Esophagus mucosa (tissue), 1 donor: ENCODE results near the gene ADGRD1. TPM values are rescaled to one million over a fixed set of nuclear protein-coding genes. Genes with fewer than 3 reads are reported as not detected.

Experiments used
- ATAC-seq: fragments of 200-7000 bp; cut with Tn5 transposase; one replicate; pipeline ENCODE4 v1.9.1; 2020
- total RNA-seq: library from RNA; stranded (reverse); gene quantifications from one replicate; pipeline ENCODE4 v1.2.4, GENCODE V29; 2023
- donor health status: DM: yes; HTN: yes; CAD: no.

Gene ADGRD1
- total RNA-seq, 1 donor from 2014 or later = 2.5 TPM

DNA sequence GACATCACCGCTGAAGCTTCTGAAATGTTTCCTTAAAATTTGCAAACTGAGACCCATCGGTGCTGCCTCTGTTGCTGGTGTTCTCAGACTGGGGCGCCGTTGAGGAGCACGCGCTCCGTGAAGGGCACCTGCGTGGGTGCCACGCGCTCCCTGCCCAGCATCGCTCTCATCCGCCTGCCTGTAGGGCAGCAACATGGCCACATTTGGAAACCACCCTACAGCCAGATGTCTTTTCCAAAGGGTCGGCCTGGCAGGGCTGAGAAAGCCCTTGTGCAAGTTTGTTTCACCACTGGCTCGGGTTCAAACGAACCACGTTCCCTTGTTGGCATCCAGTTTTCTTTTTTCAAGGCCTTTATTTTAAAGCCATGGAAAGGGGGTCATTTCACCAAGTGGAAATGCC is 13.9 kb downstream of the ADGRD1 start:
- ATAC-seq = no peak

- no peak for ATAC-seq
These were observed 14.9 kb downstream of the ADGRD1 start for GRCh38 chr12:130968611-130969010.

GRCh38 chr12:130969223-130969622 is 15.5 kb downstream of the ADGRD1 start:
- no peak for ATAC-seq

DNA sequence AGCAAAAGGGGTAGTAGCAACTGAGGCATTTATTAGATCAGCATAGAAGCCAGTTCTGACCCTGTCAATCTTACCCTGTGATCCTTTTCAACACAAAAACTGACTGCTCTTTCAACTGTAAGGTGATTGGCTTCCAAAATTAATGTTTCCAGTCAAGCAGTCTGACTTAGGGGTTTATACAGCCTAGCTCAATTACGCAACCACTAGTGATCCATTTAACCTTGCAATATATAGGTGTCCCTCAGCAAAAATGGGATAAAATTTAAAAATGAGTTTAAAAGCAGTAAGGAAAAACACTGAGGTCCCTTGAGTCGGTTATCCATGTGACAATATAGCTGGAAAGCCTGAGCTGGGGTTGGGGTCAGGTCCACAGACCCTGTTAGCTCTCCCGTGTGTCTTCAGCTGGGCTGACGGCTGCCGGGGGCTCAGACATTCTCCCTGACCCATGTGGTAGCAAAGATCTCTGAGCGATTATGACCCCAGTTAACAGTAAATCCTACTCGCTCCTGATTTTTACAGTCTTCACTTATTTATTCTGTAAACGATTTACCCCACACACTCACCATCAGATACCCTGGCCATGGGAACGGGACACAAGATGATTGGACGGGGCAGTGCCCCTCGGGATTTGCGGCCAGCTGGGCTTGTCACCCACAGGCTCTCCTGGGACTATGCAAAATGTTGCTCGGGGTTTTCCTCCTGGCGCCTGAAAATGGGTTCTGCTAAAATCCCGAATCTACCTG is 16.6 kb downstream of the ADGRD1 start:
- no peak for ATAC-seq

- no peak for ATAC-seq
These were observed 17.2 kb downstream of the ADGRD1 start for GRCh38 chr12:130970908-130971233.

- ATAC-seq = no peak
These were observed 18.3 kb downstream of the ADGRD1 start for GRCh38 chr12:130971925-130972585.

DNA sequence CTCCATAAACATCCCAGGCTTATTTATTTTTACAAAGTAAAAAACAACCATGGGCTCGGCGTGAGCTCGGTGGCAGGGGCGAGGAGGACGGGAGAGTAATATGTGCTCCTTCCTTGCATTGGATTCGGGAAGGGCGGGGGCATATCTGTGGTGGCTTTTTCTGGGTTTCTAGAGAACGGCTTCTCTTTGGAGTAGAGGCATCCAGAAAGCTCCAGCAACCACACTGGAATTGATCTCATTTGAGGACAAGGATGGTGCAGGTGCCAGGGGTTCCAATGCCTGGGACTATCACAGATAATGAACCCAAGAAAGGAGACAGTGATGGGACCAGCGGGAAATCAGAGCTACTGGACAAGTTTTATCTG is 18.9 kb downstream of the ADGRD1 start:
- no peak for ATAC-seq

DNA sequence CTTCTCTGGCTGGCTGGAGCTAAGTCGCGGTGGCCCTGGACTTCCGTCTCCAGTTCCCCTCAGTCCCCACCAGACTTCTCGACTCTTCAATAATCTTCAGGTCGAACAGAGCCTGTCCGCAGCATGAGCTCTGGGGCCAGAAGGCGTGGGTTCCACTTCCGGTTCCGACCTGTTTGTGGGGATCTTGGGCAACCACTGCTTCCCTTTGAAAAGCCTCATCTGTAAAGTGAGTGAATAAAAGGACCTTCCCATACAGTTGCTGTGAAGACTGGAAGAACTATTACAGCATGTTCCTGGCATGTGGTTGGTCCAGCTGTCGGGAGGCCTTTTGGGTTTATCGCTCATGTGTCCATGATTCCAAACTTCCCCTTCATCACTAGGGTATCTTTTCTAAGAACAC is 19.4 kb downstream of the ADGRD1 start:
- no peak for ATAC-seq

DNA sequence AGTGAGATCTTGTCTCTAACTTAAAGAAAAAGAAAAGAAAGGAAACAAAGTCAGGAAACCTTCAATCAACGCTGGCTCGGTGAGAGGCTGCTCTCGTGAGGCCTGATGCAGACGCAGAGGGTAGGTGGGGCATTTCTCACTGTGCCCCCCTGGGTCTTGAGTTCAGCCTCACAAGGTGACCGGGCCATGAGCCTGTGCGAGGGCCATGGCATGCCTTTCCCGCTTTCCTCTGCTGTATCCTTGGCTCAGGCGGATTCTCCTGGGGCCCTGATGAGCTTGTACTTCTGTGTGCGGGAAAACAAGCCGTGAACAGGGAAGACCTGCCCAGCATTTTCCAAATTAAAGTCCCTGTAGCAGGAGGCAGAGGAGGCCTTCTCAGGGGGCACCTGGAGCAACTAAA is 20.2 kb downstream of the ADGRD1 start:
- ATAC-seq = no peak

DNA sequence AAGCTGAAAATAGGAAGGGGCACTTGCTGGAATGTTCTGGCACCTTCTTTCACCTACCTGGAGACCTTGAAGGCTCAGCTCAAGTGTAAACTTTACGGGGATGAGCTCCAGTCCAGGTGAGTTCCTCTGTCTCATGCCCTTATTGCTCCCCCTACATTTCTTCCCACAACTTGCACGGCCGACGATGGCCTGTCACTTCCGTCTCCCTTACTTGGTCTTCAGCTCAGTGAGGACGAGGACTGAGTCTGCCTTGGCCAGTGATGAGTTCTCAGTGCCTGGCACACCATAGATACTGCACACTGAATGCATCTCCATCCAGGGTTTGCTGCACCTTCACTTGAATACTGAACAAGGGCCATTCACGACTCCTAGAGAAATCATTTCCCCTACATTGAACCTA is 21.4 kb downstream of the ADGRD1 start:
- ATAC-seq = no peak

- no peak for ATAC-seq
These were observed 22.5 kb downstream of the ADGRD1 start for GRCh38 chr12:130976171-130976720.

DNA sequence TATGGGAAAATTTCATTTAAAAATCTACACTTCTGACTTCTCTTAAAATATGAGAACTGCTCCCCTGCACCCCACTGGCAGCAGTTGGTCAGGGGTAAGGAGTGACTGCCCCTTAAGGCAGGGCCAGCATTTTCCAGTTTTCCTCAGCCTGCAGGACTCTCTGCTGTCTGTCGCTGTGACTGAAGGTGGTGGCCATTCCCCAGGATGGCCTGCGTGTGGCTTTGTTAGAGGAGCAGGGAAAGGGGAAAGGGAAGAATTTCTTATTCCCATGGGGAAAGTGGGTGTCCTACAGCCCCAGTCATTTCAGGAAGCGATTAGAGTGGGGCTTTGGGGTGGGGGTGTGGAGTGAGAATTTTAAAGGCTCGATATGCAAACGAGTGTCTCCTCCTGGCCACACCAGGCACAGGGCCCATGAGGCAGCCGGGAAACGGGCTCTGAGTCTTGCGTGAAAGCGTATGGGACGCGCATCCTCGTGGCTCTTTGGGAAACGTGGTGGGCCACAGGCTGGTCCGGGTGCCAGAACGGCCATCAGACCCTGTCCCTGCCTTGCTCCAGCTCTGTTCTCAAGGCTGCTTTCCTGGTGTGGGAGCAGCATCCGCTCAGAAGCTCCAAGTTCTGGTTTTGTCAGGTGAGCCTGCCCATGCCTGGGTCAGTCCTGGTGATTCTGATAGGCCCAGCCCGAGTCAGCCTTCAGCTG is 23.5 kb downstream of the ADGRD1 start:
- ATAC-seq = no peak

- ATAC-seq = no peak
These were observed 24.0 kb downstream of the ADGRD1 start for GRCh38 chr12:130977743-130978095.

GRCh38 chr12:130978785-130979184 is 25.1 kb downstream of the ADGRD1 start:
- no peak for ATAC-seq

DNA sequence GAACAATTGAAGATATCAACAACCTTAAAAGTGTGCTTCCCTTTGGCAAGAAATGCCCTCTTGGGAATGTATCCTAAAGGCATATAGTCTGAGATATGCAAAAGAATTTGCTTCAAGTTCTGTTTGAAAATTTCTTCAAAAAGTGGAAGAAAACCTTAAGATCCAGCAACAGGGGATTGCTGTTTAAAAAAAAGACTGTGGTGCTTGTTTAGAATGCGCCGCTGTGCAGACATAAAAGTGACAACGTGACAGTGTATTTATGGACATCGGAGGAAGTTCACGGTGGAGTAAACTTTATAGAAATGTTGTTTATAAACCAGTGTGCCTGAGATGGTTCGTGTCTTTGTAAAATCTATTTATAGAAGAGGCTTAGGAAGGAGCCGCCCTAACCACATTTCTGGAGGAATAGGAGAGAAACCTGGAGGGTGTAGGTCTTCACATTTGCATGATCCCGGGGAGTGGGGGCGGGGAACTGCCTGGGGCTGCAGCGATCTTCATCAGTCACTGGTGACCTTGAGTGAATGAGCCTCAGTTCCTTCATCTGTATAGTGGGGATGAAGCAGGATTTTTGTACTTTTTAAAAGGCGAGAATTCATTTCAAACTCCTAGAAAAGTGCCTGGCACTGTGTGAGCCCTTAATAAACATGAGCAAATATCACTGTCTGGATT is 27.5 kb downstream of the ADGRD1 start:
- ATAC-seq = no peak

GRCh38 chr12:130981911-130982310 is 28.2 kb downstream of the ADGRD1 start:
- no peak for ATAC-seq

DNA sequence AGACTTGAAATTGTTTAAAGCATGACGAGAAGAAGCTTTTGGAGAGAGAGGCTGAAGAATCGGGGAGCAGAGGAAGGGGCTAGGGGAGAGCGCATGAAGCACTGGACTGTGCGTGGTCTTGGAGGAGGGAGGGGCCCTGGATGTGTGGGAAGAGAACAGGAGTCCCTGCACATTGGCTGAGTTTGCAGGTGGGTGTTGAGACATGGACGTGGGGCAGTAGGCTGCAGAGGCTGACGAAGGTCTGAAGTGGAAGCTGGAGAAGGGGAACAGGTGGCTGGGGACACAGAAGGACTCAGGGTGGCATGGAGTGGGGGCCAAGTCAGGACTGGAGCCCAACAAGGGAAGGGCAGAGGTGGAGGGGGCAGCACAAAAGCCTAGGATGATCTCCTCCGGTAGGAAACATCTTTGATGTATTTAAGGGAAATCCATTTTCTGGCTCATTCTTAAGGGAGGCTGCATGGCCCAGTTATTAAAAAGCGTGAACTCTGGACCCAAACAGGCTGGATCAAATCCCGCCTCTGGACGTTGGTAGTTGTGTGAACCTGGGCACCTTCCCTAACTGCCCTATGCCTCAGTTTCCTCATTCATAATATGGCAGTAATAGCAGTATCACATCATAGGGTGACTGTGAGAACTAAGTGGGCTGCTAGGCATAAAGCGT is 29.0 kb downstream of the ADGRD1 start:
- no peak for ATAC-seq

DNA sequence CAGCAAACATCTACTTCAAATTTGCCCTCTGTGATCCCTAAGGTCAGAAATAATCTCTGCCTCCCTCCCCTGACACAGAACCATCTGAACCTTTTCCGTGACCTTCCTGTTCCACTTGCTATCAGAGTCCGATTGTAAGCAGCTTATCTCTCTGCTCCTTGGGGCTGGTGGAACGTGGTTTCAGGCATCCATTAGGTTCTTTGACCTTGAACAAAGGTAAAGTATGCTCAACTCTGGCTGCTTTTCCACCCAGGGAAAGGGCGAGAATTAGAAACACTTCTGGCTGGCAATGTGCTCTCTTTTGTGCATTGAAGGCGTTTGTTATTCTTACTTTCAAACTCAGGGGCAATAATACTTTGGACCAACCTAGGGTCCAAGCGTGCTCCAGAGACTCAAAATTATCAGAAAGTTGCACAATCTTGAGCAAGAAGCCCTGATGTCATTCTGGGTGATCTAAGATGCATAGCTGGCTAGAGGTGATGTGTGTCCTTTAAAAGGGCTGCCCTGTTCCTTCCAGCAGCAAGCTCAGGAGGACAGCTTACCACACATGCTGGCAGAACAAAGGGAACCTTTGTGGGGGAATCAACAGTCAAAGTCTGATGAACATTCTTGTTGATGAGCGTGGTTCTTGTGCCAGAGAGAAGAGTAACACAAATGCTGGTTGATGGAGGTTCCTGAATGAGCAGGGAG is 29.8 kb downstream of the ADGRD1 start:
- ATAC-seq = no peak

DNA sequence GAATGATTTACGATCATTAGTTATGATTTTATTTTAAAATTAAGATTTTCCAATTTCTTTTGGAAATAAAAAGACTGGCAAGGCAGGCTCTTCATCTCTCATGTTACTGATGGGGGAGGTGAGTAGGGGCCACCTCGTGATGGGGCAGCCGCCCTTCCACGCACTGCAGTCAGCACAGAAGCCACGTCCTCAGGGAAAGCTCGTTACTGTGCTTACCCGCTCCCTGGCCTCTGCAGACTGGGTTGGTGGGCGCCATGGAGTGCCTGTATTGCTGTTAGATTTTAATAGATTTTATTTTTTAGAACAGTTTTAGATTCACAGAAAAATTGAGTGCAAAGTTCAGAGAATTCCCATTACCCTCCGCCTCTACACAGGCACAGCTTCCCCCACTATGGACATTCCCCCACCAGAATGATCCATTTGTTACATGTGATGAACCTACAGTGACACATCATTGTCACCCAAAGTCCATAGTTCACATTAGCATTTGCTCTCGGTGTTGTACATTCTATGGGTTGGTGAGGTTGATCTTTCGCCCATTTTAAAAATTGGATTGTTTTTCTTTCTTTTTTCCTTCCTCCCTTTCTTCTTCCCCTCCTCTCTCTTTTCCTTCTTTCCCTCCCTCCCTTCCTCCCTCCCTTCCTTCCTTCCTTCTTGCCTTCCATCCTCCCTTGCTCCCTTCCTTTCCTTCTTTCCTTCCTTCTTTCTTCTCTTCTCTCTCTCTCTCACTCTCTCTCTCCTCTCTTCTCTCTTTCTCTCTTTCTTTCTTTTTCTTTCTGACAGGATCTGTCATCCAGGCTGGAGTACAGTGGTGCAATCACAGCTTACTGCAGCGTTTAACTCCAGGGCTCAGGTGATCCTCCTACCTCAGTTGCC is 30.7 kb downstream of the ADGRD1 start:
- ATAC-seq = no peak

DNA sequence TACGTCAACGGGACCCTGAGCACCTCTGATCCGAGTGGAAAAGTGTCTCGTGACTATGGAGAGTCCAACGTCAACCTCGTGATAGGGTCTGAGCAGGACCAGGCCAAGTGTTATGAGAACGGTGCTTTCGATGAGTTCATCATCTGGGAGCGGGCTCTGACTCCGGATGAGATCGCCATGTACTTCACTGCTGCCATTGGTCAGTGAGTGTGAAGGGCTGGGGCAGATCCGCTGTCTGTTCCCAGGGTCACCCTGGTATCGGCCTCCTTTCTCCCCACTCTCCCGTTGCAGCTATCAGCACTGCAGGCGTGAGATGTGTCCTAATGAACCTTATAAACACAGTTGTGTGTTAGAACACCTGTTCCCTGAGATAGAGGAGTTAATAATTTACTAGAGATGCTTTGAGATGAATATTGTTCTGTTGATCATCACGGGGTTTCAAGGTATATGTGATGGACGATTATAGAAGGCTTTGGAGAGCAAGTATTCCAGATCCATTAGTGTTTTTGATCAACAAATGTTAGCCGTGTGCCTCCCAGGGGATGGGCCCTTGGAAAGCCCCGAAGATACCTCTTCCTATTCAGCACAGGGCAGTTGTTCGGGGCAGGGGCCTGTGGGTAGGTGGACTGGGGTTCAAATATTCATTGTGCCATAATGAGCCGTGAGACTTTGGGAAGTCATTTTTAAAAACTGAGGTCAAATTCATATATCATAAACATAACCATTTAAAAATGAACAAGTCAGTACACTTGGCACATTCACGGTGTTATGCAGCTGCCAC is 33.6 kb downstream of the ADGRD1 start:
- ATAC-seq = no peak
